Panc1 (cell line): Measurements from ENCODE around the gene AKT3. TPM values are rescaled to one million over a fixed set of nuclear protein-coding genes. Genes with fewer than 3 reads are reported as not detected.

ENCODE experiments used
- ATAC-seq: fragments of 200-7000 bp; cut with Tn5 transposase; 2 replicates; pipeline ENCODE4 v1.9.1; 2020; ENCODE audit warnings: mild to moderate bottlenecking, moderate library complexity
- BruUV-seq: library from RNA; stranded (reverse); fragments of 400-500 nt; replicated peaks from 2 replicates; lab custom pipeline; 2021; lab: Mats Ljungman, UMichigan
- CTCF ChIA-PET: fragments of 300-600 bp; sonication (Branson Sonifier 250); formaldehyde crosslinking; loops from one replicate; lab custom pipeline; 2022; ENCODE audit warnings: antibody characterized with exemption; lab: Charles Lee
- POLR2A ChIA-PET: fragments of 300-600 bp; sonication (Branson Sonifier 250); formaldehyde crosslinking; loops from one replicate; lab custom pipeline; 2022; ENCODE audit warnings: antibody characterized with exemption; lab: Charles Lee
- DNase-seq: peaks from one replicate; pipeline ENCODE4 v3.0.0-alpha.2; 2010; ENCODE audit warnings: low read depth, low spot score
- H3K27ac ChIP-seq: 2 replicates; pipeline ENCODE4 v1.5.1; 2011; ENCODE audit warnings: mild to moderate bottlenecking, low read length, inconsistent platforms
- H3K27me3 ChIP-seq: fragments of 200-500 bp; sonication (Bioruptor generic); 2 replicates; pipeline ENCODE4 v1.6.0; 2014; ENCODE audit warnings: low read length, inconsistent platforms; ENCODE audit not compliant: control insufficient read depth, insufficient read depth
- H3K36me3 ChIP-seq: fragments of 200-500 bp; sonication (Bioruptor generic); 2 replicates; pipeline ENCODE4 v1.5.1; 2014; ENCODE audit warnings: inconsistent platforms, mild to moderate bottlenecking, low read length, moderate library complexity; ENCODE audit not compliant: control insufficient read depth, insufficient read depth
- H3K4me1 ChIP-seq: 2 replicates; pipeline ENCODE4 v1.5.1; 2011; ENCODE audit warnings: inconsistent platforms, mild to moderate bottlenecking, low read length, moderate library complexity; ENCODE audit not compliant: control insufficient read depth, insufficient read depth
- H3K4me3 ChIP-seq, 2 experiments: 2 replicates each; pipeline ENCODE4 v1.5.1; 2011 to 2012; ENCODE audit warnings: low read depth in 2 of 2, low read length in 2 of 2, mild to moderate bottlenecking in 2 of 2, inconsistent platforms in 1 of 2, moderate library complexity in 1 of 2
- H3K9me3 ChIP-seq: fragments of 200-500 bp; sonication (Bioruptor generic); 2 replicates; pipeline ENCODE4 v1.5.1; 2014; ENCODE audit warnings: low read depth, mild to moderate bottlenecking, inconsistent platforms, low read length, moderate library complexity; ENCODE audit not compliant: control insufficient read depth, insufficient read depth
- POLR2AphosphoS5 ChIP-seq: IDR thresholded peaks from 2 replicates; pipeline ENCODE4 v1.6.1; 2012; ENCODE audit warnings: mild to moderate bottlenecking, low read depth, low read length, moderate library complexity
- SIN3A ChIP-seq: IDR thresholded peaks from 2 replicates; pipeline ENCODE4 v1.6.1; 2012; ENCODE audit warnings: low read depth, mild to moderate bottlenecking, low read length, moderate library complexity, borderline replicate concordance; ENCODE audit not compliant: insufficient read depth
- TCF7L2 ChIP-seq: IDR thresholded peaks from 2 replicates; pipeline ENCODE4 v1.6.1; 2011; ENCODE audit warnings: mild to moderate bottlenecking, low read depth, low read length, inconsistent platforms
- in situ Hi-C: cut with HindIII; loops from 2 replicates; pipeline ENCODE4 v1.10.0; 2016; ENCODE audit warnings: low sequenced_read_pairs, low pct_unique_long_range_greater_than_20kb
- intact Hi-C: fragments of 100-400 bp; cut with micrococcal nuclease; formaldehyde crosslinking; loops from one replicate; pipeline ENCODE4 v1.10.0; 2022; ENCODE audit not compliant: unreplicated experiment
- total RNA-seq: library from RNA; stranded (reverse); gene quantifications from one replicate; pipeline ENCODE4 v1.2.1, GENCODE V29; 2021; ENCODE audit not compliant: unreplicated experiment
- TF ChIP-seq, protein P1 (sequence below): fragments of 450-650 bp; IDR thresholded peaks from 2 replicates; pipeline ENCODE4 v1.5.1; 2017; ENCODE audit warnings: mild to moderate bottlenecking
- TF ChIP-seq, protein P2 (sequence below), 2 experiments: IDR thresholded peaks; 2 replicates each; pipeline ENCODE4 v1.6.1; 2011 to 2012; ENCODE audit warnings: low read depth in 2 of 2, control low read depth in 1 of 2, low read length in 1 of 2, mild to moderate bottlenecking in 1 of 2, moderate library complexity in 1 of 2; ENCODE audit not compliant: insufficient read depth in 1 of 2

AKT3 gene
- total RNA-seq, 1 experiment from 2014 or later: 11.0 TPM

DNA sequence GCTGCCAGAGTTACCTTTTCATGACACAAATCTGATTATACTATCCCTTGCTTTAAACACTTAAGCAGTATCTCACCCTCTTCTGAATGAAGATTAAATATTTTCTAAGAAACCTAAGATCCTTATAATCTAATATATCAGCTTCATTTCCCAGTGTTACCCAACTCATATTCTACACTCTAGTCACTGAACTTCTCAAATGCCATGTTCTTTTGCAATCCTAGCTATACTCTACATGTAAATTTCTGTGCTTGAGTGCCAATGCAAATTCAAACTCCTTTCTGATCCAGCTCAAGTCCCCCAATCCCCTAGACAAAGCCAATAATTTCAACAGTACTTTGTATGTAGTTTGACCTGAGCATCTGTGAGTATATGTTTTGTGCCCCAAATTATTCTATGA is 300.3 kb downstream of the AKT3 start:
- Histone ChIP-seq H3K27ac (no peak overlapping the region), H3K27me3 (no peaks in the 10 kb centered on the region), H3K4me3 (no peak overlapping the region), H3K4me1 (no peaks in the 10 kb centered on the region), H3K36me3 (no peaks in the 10 kb centered on the region), H3K9me3 (no peaks in the 10 kb centered on the region)
- TF ChIP-seq SIN3A: no peak
- TF ChIP-seq POLR2AphosphoS5: no peak
- TF ChIP-seq, protein P1, sequence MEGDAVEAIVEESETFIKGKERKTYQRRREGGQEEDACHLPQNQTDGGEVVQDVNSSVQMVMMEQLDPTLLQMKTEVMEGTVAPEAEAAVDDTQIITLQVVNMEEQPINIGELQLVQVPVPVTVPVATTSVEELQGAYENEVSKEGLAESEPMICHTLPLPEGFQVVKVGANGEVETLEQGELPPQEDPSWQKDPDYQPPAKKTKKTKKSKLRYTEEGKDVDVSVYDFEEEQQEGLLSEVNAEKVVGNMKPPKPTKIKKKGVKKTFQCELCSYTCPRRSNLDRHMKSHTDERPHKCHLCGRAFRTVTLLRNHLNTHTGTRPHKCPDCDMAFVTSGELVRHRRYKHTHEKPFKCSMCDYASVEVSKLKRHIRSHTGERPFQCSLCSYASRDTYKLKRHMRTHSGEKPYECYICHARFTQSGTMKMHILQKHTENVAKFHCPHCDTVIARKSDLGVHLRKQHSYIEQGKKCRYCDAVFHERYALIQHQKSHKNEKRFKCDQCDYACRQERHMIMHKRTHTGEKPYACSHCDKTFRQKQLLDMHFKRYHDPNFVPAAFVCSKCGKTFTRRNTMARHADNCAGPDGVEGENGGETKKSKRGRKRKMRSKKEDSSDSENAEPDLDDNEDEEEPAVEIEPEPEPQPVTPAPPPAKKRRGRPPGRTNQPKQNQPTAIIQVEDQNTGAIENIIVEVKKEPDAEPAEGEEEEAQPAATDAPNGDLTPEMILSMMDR: no peak
- no peak for TF ChIP-seq TCF7L2
- TF ChIP-seq, protein P2, sequence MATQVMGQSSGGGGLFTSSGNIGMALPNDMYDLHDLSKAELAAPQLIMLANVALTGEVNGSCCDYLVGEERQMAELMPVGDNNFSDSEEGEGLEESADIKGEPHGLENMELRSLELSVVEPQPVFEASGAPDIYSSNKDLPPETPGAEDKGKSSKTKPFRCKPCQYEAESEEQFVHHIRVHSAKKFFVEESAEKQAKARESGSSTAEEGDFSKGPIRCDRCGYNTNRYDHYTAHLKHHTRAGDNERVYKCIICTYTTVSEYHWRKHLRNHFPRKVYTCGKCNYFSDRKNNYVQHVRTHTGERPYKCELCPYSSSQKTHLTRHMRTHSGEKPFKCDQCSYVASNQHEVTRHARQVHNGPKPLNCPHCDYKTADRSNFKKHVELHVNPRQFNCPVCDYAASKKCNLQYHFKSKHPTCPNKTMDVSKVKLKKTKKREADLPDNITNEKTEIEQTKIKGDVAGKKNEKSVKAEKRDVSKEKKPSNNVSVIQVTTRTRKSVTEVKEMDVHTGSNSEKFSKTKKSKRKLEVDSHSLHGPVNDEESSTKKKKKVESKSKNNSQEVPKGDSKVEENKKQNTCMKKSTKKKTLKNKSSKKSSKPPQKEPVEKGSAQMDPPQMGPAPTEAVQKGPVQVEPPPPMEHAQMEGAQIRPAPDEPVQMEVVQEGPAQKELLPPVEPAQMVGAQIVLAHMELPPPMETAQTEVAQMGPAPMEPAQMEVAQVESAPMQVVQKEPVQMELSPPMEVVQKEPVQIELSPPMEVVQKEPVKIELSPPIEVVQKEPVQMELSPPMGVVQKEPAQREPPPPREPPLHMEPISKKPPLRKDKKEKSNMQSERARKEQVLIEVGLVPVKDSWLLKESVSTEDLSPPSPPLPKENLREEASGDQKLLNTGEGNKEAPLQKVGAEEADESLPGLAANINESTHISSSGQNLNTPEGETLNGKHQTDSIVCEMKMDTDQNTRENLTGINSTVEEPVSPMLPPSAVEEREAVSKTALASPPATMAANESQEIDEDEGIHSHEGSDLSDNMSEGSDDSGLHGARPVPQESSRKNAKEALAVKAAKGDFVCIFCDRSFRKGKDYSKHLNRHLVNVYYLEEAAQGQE (IDR thresholded peaks at IDR 0.05; ENCODE audit: insufficient read depth in 1 of 2, low read depth in 2 of 2, low read length in 1 of 2): no peak
- in situ Hi-C loops (no loop called here), intact Hi-C loops (no loop called here)
- CTCF ChIA-PET: no interaction called here
- BruUV-seq: no TSS peak
- DNase-seq (no peak), ATAC-seq (no peak)
- POLR2A ChIA-PET: interaction anchor here (0.7 kb wide), 1 partner anchor 206 kb away, joined by 3 read pairs; no protein-coding TSS in a partner anchor

DNA sequence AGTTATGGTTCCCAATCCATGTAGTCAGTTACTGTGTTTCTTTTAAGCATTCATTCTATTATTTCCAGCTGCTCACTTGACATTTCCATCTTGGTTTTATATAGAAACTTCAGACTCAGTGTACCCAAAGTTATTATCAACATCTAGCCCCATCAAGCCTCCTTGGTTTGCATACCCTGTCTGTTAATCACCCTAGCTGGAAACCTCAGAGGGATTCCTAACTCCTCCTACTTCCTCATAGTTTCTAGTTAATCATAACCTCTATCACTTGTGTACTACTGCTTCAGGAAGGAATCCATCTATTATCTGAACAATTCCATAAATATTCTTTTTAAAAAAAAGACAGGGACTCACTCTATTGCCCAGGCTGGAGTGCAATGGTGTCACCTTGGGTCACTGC is 300.9 kb downstream of the AKT3 start:
- ATAC-seq: no peak
- Histone ChIP-seq H3K27ac (no peak overlapping the region), H3K9me3 (no peaks in the 10 kb centered on the region), H3K4me3 (no peak overlapping the region), H3K4me1 (no peaks in the 10 kb centered on the region), H3K36me3 (no peaks in the 10 kb centered on the region), H3K27me3 (no peaks in the 10 kb centered on the region)
- no peak for DNase-seq
- intact Hi-C loops (no loop called here), in situ Hi-C loops (no loop called here)
- TF ChIP-seq, protein P1: no peak
- TF ChIP-seq TCF7L2 (no peak), POLR2AphosphoS5 (no peak), SIN3A (no peak)
- TF ChIP-seq, protein P2 (IDR thresholded peaks at IDR 0.05; ENCODE audit: insufficient read depth in 1 of 2, low read depth in 2 of 2, low read length in 1 of 2): no peak
- no TSS peak for BruUV-seq
- ChIA-PET CTCF (no interaction called here), POLR2A (interaction anchor here (0.7 kb wide), 1 partner anchor 207 kb away, joined by 3 read pairs; no protein-coding TSS in a partner anchor)
